Nephron progenitor cell (in vitro differentiated cells): Measurements from ENCODE around the gene SEZ6L.

Experiments used
- DNase-seq: peaks from one replicate; pipeline ENCODE4 v3.0.0; 2021
- H3K27ac Mint-ChIP-seq: 2 replicates; pipeline ENCODE4 v1.8.0; 2021; ENCODE audit warnings: mild to moderate bottlenecking, moderate library complexity, mixed read lengths
- H3K27me3 Mint-ChIP-seq: 2 replicates; pipeline ENCODE4 v1.8.0; 2021; ENCODE audit warnings: mild to moderate bottlenecking, low read depth, mixed read lengths; ENCODE audit not compliant: poor library complexity
- H3K36me3 Mint-ChIP-seq: 2 replicates; pipeline ENCODE4 v1.8.0; 2021; ENCODE audit warnings: low read depth, mixed read lengths
- H3K4me1 Mint-ChIP-seq: 2 replicates; pipeline ENCODE4 v1.8.0; 2021; ENCODE audit warnings: mixed read lengths
- H3K4me3 Mint-ChIP-seq: 2 replicates; pipeline ENCODE4 v1.8.0; 2021; ENCODE audit warnings: mild to moderate bottlenecking, moderate library complexity, mixed read lengths
- H3K9me3 Mint-ChIP-seq: 2 replicates; pipeline ENCODE4 v1.8.0; 2021; ENCODE audit warnings: mild to moderate bottlenecking, moderate library complexity, mixed read lengths
- TF ChIP-seq, protein P1 (sequence below): fragments of 200-600 bp; sonication (generic); IDR thresholded peaks from 2 replicates; pipeline ENCODE4 v1.5.0; 2021; ENCODE audit warnings: antibody characterized with exemption

Gene SEZ6L

DNA sequence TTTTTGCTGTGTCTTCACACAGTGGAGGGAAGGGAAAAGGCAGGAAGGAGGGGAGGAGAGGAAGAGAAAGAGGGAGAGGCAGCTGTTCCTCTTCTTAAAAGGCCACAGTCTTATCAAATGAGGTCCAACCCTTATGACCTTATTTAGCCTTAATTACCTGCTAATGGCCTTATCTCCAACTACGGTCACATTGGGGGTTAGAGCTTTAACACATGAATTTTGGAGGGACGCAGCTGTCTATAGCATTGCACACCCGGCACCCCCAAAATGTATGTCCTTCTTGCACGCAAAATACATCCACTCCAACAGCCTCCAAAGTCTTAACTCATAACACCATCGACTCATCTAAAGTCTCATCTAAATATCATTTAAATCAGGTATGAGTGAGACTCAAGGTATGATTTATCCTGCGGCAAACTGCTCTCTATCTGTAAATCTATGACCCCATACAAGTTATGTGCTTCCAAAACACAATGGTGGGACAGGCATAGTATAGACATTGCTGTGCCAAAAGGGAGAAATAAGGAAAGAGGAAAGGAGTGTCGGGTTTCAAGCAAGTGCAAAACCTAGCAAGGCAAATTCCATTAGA, 214.8 kb downstream of the SEZ6L start:
- Mint-ChIP-seq H3K27ac (peak overlapping the region; percentile 53), H3K36me3 (no peaks in the 10 kb centered on the region), H3K4me3 (no peak overlapping the region), H3K27me3 (no peaks in the 10 kb centered on the region), H3K4me1 (peaks cover 31% of the 10 kb centered on the region), H3K9me3 (peaks cover 3% of the 10 kb centered on the region)
- TF ChIP-seq, protein P1, sequence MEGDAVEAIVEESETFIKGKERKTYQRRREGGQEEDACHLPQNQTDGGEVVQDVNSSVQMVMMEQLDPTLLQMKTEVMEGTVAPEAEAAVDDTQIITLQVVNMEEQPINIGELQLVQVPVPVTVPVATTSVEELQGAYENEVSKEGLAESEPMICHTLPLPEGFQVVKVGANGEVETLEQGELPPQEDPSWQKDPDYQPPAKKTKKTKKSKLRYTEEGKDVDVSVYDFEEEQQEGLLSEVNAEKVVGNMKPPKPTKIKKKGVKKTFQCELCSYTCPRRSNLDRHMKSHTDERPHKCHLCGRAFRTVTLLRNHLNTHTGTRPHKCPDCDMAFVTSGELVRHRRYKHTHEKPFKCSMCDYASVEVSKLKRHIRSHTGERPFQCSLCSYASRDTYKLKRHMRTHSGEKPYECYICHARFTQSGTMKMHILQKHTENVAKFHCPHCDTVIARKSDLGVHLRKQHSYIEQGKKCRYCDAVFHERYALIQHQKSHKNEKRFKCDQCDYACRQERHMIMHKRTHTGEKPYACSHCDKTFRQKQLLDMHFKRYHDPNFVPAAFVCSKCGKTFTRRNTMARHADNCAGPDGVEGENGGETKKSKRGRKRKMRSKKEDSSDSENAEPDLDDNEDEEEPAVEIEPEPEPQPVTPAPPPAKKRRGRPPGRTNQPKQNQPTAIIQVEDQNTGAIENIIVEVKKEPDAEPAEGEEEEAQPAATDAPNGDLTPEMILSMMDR: no peak
- no peak for DNase-seq

GRCh38 chr22:26385164-26385563, 215.9 kb downstream of the SEZ6L start:
- TF ChIP-seq, protein P1: no peak
- H3K27me3 Mint-ChIP-seq: no peaks in the 10 kb centered on the region
- no peaks in the 10 kb centered on the region for H3K9me3 Mint-ChIP-seq
- no peaks in the 10 kb centered on the region for H3K36me3 Mint-ChIP-seq
- H3K4me1 Mint-ChIP-seq: peaks cover 31% of the 10 kb centered on the region
- DNase-seq: no peak
- H3K27ac Mint-ChIP-seq: peak overlapping the region; percentile 59
- peak overlapping the region; percentile 24 for H3K4me3 Mint-ChIP-seq

GRCh38 chr22:26389125-26389524, 219.9 kb downstream of the SEZ6L start:
- DNase-seq: no peak
- H3K9me3 Mint-ChIP-seq: no peaks in the 10 kb centered on the region
- no peaks in the 10 kb centered on the region for H3K36me3 Mint-ChIP-seq
- TF ChIP-seq, protein P1: no peak
- H3K27ac Mint-ChIP-seq: no peak overlapping the region
- no peaks in the 10 kb centered on the region for H3K27me3 Mint-ChIP-seq
- H3K4me3 Mint-ChIP-seq: no peak overlapping the region
- peaks cover 34% of the 10 kb centered on the region for H3K4me1 Mint-ChIP-seq

DNA sequence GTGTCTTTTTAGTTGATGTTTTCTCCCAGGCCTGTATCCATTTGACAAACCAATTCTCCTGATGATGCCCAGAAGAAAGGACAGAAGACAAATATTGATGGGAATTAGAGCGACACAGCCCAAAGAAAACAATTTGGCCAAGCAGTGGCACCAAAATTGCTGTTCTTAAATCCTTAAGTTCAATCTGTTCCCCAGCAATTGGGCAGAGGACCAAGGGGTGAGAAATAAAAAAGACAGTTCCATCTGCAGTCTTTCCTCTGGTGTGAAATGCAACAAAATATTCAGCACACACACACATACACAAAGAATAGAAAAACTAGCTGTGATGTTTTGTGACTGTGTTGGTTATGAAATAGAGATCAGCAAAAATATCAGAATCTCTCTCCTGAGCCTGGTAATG, 221.8 kb downstream of the SEZ6L start:
- Mint-ChIP-seq H3K4me3 (no peak overlapping the region), H3K9me3 (no peaks in the 10 kb centered on the region), H3K36me3 (no peaks in the 10 kb centered on the region), H3K27ac (no peak overlapping the region), H3K27me3 (peaks cover 9% of the 10 kb centered on the region), H3K4me1 (peaks cover 26% of the 10 kb centered on the region)
- no peak for DNase-seq
- TF ChIP-seq, protein P1: no peak

GRCh38 chr22:26391623-26392022, 222.4 kb downstream of the SEZ6L start:
- Mint-ChIP-seq H3K27me3 (peaks cover 15% of the 10 kb centered on the region), H3K9me3 (no peaks in the 10 kb centered on the region), H3K4me1 (peaks cover 26% of the 10 kb centered on the region), H3K4me3 (no peak overlapping the region), H3K27ac (no peak overlapping the region), H3K36me3 (no peaks in the 10 kb centered on the region)
- TF ChIP-seq, protein P1: no peak
- DNase-seq: no peak

DNA sequence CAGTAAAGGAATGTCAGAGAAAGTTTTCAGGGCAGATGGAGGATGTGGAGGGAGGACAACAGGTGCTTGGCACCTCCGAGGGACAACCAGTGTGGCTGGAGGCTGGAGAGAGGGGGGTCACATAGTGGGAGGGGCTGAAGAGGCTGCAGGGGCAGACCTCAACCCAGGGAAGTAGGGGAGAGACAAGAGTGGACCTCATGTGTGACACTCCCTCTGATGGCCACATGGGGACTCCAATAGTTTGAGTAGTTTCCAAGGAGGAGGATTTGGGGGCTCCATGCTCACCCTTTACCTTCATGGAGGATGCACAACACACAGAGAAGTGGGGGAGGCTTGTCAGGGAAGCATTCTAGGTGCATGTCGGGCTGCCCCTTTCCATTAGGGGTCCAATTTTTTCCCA, 224.7 kb downstream of the SEZ6L start:
- Mint-ChIP-seq H3K36me3 (no peaks in the 10 kb centered on the region), H3K27me3 (peaks cover 26% of the 10 kb centered on the region), H3K9me3 (no peaks in the 10 kb centered on the region), H3K27ac (no peak overlapping the region), H3K4me1 (peaks cover 26% of the 10 kb centered on the region), H3K4me3 (no peak overlapping the region)
- TF ChIP-seq, protein P1: no peak
- no peak for DNase-seq
